Ishikawa (cell line): ENCODE results near the gene ANGEL2.

Experiments used
- CEBPB ChIP-seq: IDR thresholded peaks from 2 replicates; pipeline ENCODE4 v1.6.1; 2012
- CREB1 ChIP-seq: IDR thresholded peaks from 2 replicates; pipeline ENCODE4 v1.6.1; 2012; ENCODE audit warnings: low read depth
- EGR1 ChIP-seq: IDR thresholded peaks from 2 replicates; pipeline ENCODE4 v1.6.1; 2012
- EP300 ChIP-seq: IDR thresholded peaks from 2 replicates; pipeline ENCODE4 v1.6.1; 2012; ENCODE audit warnings: borderline replicate concordance
- FOXM1 ChIP-seq: IDR thresholded peaks from 2 replicates; pipeline ENCODE4 v1.6.1; 2012; ENCODE audit warnings: low read depth, borderline replicate concordance
- MAX ChIP-seq: IDR thresholded peaks from 2 replicates; pipeline ENCODE4 v1.6.1; 2012
- NFIC ChIP-seq: IDR thresholded peaks from 2 replicates; pipeline ENCODE4 v1.6.1; 2012
- RAD21 ChIP-seq: IDR thresholded peaks from 2 replicates; pipeline ENCODE4 v1.6.1; 2012; ENCODE audit warnings: low read depth
- REST ChIP-seq: IDR thresholded peaks from 2 replicates; pipeline ENCODE4 v1.6.1; 2012; ENCODE audit warnings: low read depth, mild to moderate bottlenecking
- TAF1 ChIP-seq: IDR thresholded peaks from 2 replicates; pipeline ENCODE4 v1.6.1; 2012; ENCODE audit warnings: low read depth, mild to moderate bottlenecking
- TCF12 ChIP-seq: IDR thresholded peaks from 2 replicates; pipeline ENCODE4 v1.6.1; 2012; ENCODE audit warnings: low read depth
- TEAD4 ChIP-seq: IDR thresholded peaks from 2 replicates; pipeline ENCODE4 v1.6.1; 2012
- USF1 ChIP-seq: IDR thresholded peaks from 2 replicates; pipeline ENCODE4 v1.6.1; 2012
- YY1 ChIP-seq: IDR thresholded peaks from 2 replicates; pipeline ENCODE4 v1.6.1; 2012; ENCODE audit warnings: low read depth
- ZBTB7A ChIP-seq: IDR thresholded peaks from 2 replicates; pipeline ENCODE4 v1.6.1; 2012; ENCODE audit warnings: low read depth

The ANGEL2 gene

DNA sequence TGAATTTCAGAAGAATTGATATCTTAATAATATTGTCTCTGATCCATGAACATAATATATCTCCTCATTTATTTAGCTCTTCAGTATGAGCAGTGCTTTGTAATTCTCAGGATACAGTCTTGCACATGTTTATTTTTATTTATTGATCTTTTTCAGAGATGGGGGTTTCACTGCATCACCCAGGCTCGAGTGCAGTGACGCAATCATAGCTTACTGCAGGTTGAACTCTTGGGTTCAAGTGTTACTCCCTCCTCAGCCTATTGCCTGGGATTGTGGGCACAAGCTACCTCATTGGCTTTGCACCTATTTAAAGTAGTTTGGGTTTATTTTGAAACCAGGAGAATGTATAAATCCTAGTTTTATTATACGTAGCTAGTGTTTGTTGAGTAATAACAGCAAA, 40.1 kb upstream of the ANGEL2 start:
- TF ChIP-seq ZBTB7A (no peak), CREB1 (no peak), TEAD4 (no peak), EP300 (no peak), EGR1 (no peak), REST (no peak)

DNA sequence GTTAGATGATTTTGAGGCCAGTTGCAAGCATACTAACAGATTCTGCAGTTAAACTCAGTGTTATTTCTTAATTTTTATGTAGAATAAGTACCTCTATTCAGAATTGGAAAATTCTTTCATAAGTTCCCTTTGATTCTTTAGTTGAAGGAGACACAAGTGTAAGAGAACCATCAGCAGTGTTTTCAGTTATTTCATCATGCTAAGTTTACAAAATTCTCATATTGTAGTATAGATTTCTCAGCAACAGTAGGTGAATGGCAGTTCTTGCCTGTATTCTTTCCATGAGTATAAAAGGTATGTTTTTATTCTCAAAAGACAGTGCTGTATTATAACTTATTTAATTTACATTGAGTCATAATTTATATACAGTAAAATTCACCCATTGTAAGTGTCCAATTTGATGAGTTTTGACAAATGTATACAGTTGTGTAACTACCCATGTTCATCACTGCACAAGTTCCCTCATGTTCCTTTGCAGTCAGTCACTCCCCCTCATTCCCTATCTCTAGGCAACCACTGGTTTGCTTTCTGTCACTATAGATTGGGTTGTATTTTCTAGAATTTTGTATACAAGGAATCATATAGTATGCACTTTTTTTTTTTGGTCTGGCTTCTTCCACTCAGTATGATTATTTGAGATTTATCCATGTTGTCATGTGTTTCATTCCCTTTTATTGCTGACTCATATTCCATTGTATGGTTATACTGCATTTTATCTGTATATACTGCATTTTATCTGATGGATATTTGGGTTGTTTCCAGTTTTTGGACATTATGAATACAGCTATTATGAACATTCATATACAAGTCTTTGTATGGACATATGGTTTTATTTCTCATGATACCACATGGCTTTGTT, 39.3 kb upstream of the ANGEL2 start:
- TF ChIP-seq TEAD4, result no peak
- no peak for TF ChIP-seq TAF1
- TF ChIP-seq REST, result no peak
- TF ChIP-seq USF1, result no peak
- no peak for TF ChIP-seq EP300
- TF ChIP-seq TCF12, result no peak
- TF ChIP-seq CEBPB, result no peak
- no peak for TF ChIP-seq FOXM1

DNA sequence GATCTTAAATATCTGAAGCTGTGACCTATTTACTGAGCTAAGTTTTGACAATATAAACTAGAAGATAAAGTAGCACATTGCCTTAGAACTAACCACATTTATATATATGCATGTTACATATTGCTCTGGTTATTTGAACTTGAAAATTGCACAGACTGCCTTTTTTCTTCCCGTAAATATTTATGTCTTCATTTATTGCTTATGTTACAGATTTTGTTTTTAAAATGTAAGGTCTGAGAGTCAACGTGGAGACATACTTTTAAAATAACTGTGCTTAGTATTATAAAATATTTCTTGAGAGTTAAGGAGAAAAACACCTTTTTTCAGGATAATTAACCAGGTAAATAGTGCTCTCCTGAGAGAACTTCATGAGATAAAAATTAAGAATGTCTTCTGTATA, 38.5 kb upstream of the ANGEL2 start:
- TF ChIP-seq CREB1 (no peak), RAD21 (no peak), NFIC (no peak), EGR1 (no peak), ZBTB7A (no peak), TCF12 (no peak), USF1 (no peak), YY1 (no peak), FOXM1 (no peak), EP300 (no peak), CEBPB (no peak), TAF1 (no peak), REST (no peak), MAX (no peak), TEAD4 (no peak)

DNA sequence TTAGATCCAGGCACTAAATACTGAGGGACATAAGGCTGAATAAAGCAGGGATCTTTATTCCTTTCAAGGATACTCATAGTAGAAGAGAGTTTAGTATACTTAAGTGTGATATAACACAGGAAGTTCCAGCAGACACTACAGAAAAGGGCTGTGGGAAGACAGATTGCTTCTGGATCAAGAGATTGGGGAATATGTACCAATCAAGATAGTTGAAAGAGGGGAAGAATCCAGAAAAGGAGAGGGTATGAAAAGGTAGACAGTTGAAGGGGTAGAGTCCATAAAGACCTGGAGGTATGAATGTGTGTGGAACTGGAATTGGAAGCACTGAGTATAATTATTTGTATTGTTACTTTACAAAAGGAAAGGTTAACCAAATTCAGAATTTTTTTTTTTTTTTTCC, 37.8 kb upstream of the ANGEL2 start:
- TF ChIP-seq EGR1, result no peak
- TF ChIP-seq REST, result no peak
- TF ChIP-seq CEBPB, result no peak
- TF ChIP-seq TAF1, result no peak
- TF ChIP-seq MAX, result no peak
- no peak for TF ChIP-seq USF1
- TF ChIP-seq YY1, result no peak
- no peak for TF ChIP-seq RAD21
- no peak for TF ChIP-seq NFIC
- TF ChIP-seq ZBTB7A, result no peak
- TF ChIP-seq FOXM1, result no peak
- TF ChIP-seq TCF12, result no peak
- no peak for TF ChIP-seq EP300
- no peak for TF ChIP-seq CREB1
- no peak for TF ChIP-seq TEAD4
